ENCODE measurements around the gene SNX19. TPM values are rescaled to one million over a fixed set of nuclear protein-coding genes. Genes with fewer than 3 reads are reported as not detected.

Gene SNX19
- total and polyA plus RNA-seq, 12 donors: 13.6 to 102 (median 65.3) TPM

DNA sequence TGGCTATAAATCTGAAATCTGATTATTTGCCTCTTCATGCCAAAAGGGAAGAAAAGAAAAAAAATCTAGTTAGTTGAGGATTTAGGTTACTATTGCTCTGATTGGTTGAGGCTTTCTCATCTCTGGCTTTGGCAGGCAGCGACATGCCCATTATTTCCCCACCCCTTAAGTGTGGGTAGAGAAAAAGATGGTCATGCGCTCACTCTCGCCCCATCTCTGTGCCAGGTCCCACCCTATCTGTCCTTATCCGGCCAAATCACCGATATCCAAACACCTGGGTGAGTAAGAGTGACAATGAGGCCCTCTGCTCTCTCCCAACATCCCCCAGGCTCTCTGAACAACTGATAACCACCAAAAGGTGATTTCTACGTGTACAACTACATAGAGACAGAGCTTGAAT, 31.2 kb upstream of the SNX19 start:
- 77 to 82% (median 77%) methylated on average over 6 of the region's 6 CpGs for WGBS, 4 donors
- TF ChIP-seq CTCF (IDR thresholded peaks at IDR 0.05): no peak
- TF ChIP-seq POLR2A (IDR thresholded peaks at IDR 0.05): no peak
- intact Hi-C loops (cut with DNase I): no loop called here

GRCh38 chr11:130947058-130947457, 30.8 kb upstream of the SNX19 start:
- Histone ChIP-seq H3K9me3 (replicated peaks in 1 of 3) (no peaks in the 10 kb centered on the region), H3K4me1 (replicated peaks in 1 of 2) (no peaks in the 10 kb centered on the region), H3K27me3 (no peaks in the 10 kb centered on the region), H3K4me3 (no peak overlapping the region), H3K27ac (no peak overlapping the region), H3K36me3 (replicated peaks in 1 of 2) (no peaks in the 10 kb centered on the region)
- intact Hi-C loops (cut with DNase I): no loop called here
- TF ChIP-seq POLR2A (IDR thresholded peaks at IDR 0.05) (no peak), CTCF (IDR thresholded peaks at IDR 0.05) (no peak)
- 55 to 84% (median 62%) methylated on average over 3 of the region's 3 CpGs for WGBS, 4 donors
- DNase-seq: no peak

More for the DNA sequence above, 31.2 kb upstream of the SNX19 start:
- DNase-seq: no peak
- Histone ChIP-seq H3K27ac (no peak overlapping the region), H3K27me3 (no peaks in the 10 kb centered on the region), H3K9me3 (replicated peaks in 1 of 3) (no peaks in the 10 kb centered on the region), H3K4me3 (no peak overlapping the region), H3K36me3 (replicated peaks in 1 of 2) (no peaks in the 10 kb centered on the region), H3K4me1 (replicated peaks in 1 of 2) (no peaks in the 10 kb centered on the region)

DNA sequence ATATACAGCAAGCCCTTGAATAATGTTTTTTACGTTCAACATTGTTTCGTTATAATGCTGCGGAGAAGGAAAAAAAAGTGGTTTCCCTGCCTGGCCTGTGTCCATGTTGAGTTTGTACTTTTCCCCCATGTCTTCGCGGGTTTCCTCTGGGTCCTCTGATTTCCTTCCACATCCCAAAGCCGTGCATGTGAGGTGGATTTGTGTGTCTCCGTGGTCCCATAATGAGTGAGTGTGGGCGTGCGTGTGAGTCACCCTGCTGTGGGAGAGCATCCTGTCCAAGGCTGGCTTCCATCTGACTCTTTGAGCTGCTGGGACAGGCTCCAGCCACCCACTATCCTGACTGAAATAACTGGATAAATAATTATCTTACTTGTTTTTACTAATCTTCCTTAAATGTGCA, 29.6 kb upstream of the SNX19 start:
- intact Hi-C loops (cut with DNase I): no loop called here
- WGBS, 4 donors: 48 to 59% (median 55%) methylated on average over 9 of the region's 9 CpGs
- TF ChIP-seq CTCF (IDR thresholded peaks at IDR 0.05) (no peak), POLR2A (IDR thresholded peaks at IDR 0.05) (no peak)

DNA sequence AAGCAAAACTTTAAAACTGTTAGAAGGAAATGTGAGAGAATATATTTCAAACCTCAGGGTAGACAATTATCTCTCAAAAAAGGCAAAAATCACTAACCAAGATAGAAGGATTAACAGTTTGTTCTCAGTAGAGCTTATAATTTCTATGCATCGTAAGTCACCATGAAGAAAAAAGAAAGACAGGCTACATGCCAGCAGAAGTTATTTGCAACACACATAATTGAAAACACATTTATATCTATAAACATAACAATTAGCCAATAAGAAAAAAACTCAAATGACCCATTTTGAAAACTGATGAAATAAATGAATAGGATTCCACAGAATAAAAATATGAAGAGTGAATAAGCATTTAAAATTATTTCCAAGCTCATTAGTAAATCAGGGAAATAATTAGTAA, 24.4 kb upstream of the SNX19 start:
- H3K27me3 ChIP-seq: no peaks in the 10 kb centered on the region
- 52 to 77% (median 73%) methylated on average over 1 of the region's 1 CpG for WGBS, 4 donors
- intact Hi-C loops (cut with DNase I): no loop called here
- H3K27ac ChIP-seq: no peak overlapping the region
- no peak for DNase-seq
- no peaks in the 10 kb centered on the region for H3K9me3 ChIP-seq (replicated peaks in 1 of 3)
- no peaks in the 10 kb centered on the region for H3K4me1 ChIP-seq (replicated peaks in 1 of 2)
- no peak overlapping the region for H3K4me3 ChIP-seq
- no peaks in the 10 kb centered on the region for H3K36me3 ChIP-seq (replicated peaks in 1 of 2)
- TF ChIP-seq POLR2A (IDR thresholded peaks at IDR 0.05): no peak
- TF ChIP-seq CTCF (IDR thresholded peaks at IDR 0.05): no peak

More for the DNA sequence above, 29.6 kb upstream of the SNX19 start:
- no peaks in the 10 kb centered on the region for H3K27me3 ChIP-seq
- H3K9me3 ChIP-seq (replicated peaks in 1 of 3): no peaks in the 10 kb centered on the region
- H3K27ac ChIP-seq: no peak overlapping the region
- H3K4me3 ChIP-seq: no peak overlapping the region
- no peaks in the 10 kb centered on the region for H3K36me3 ChIP-seq (replicated peaks in 1 of 2)
- peak in 6 of 7 donors; percentile 16 to 56 (median 22) for DNase-seq
- no peaks in the 10 kb centered on the region for H3K4me1 ChIP-seq (replicated peaks in 1 of 2)

Measured in adrenal gland (tissue), 12 donors.